Activated CD8-positive, alpha-beta memory T cell treated with anti-CD3 and anti-CD28 coated beads for 36 hours (primary cell): ENCODE results near the gene ETNK1. TPM values are rescaled to one million over a fixed set of nuclear protein-coding genes. Genes with fewer than 3 reads are reported as not detected.

Source experiments
- CTCF ChIA-PET: fragments of 350-600 bp; sonication (Branson Sonifier 250); formaldehyde crosslinking; loops from one replicate; lab custom pipeline; 2021; ENCODE audit warnings: antibody characterized with exemption; lab: Charles Lee
- POLR2A ChIA-PET: fragments of 350-600 bp; sonication (Branson Sonifier 250); formaldehyde crosslinking; loops from one replicate; lab custom pipeline; 2021; ENCODE audit warnings: antibody characterized with exemption; lab: Charles Lee
- total RNA-seq, 2 experiments: library from RNA; stranded (reverse); gene quantifications; one replicate each; pipeline ENCODE4 v1.2.3, GENCODE V29; 2021

ETNK1 gene
- total RNA-seq, 2 experiments from 2014 or later: 70.4 to 75.6 TPM

DNA sequence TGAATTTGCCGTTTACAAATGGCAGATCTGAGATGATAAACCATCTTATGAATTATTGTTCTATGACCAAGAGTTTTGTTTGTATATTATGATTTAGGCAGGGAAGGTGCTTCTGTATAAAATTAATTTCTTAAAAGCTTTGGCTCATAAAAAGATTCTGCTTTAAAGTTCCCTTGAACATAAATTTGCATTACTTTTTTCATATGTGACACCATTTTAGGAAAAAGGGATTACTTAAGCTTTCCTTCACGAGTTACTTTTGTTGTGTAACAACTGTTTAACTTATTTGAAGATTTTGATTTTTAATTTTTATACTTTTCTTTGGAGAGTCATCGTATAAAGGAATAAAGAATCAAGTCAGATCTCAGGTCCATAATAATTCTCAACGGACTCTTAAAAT is 3.3 kb downstream of the ETNK1 start:
- POLR2A ChIA-PET: interaction anchor here (1.1 to 1.3 kb wide), 2 partner anchors 12 to 84 kb away, joined by 3 to 4 read pairs; partner anchors contain the start of gene C2CD5
- CTCF ChIA-PET: no interaction called here

DNA sequence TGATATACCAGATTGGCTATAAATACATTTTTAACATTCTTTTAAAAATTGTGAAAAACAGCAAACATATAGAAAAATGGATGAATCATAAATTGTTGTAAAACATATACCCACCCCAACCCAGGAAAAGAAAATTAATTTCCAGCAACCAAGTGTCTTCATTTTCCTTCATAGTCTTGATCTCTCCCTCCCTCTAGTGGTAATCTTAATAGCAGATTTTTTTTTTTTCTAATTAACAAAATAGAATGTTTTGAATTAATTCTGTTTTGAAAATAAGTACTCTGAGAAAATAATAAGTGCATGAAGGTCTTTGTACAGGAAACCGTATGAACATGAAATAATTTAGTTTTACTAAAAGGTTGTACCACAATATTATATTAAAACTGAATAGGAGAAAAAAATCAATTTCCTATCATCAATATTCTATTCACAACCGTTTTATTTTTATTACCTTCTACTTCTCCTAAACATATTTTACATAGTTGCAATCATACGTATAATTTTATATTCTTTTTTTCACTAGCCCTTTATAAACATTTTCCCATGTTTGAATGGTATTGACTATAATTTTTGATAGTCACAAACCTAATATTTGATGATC is 7.0 kb downstream of the ETNK1 start:
- POLR2A ChIA-PET: no interaction called here
- CTCF ChIA-PET: no interaction called here

DNA sequence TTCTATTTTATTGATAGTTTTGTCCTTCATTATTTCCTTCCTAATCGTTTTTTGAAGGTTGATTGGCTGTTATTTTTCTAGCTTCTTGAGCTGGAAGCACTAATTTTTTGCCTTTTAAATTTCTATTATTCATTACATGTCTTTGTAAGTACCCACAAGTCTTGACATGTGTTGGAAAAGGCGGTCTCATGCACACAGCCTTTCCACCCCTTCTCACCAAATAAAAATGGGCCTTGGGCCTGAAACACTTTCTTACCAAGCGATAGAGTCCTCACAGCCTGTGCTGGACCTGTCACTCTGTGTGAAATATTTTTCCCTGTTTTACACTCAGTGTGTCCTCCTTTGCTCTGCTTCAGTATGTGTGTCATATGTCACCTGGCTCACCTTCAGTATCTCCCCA is 9.9 kb downstream of the ETNK1 start:
- ChIA-PET POLR2A (no interaction called here), CTCF (interaction anchor here (1.0 kb wide), 1 partner anchor 106 kb away, joined by 3 read pairs; no protein-coding TSS in a partner anchor)

DNA sequence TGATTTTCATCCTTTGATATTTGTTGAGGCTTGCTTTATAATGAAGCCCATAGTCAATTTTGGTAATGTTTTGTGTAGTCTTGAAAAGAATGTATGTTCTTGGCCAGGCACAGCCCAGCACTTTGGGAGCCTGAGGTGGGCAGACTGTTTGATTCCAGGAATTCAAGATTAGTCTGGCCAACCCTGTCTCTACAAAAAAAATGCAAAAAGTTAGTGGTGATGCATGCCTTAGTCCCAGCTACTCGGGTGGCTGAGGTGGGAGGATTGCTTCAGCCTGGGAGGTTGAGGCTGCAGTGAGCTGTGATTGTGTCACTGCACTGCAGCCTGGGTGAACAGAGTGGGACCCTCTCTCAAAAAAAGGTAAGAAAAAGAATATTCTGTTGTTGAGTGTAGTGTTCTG is 10.8 kb downstream of the ETNK1 start:
- POLR2A ChIA-PET: no interaction called here

DNA sequence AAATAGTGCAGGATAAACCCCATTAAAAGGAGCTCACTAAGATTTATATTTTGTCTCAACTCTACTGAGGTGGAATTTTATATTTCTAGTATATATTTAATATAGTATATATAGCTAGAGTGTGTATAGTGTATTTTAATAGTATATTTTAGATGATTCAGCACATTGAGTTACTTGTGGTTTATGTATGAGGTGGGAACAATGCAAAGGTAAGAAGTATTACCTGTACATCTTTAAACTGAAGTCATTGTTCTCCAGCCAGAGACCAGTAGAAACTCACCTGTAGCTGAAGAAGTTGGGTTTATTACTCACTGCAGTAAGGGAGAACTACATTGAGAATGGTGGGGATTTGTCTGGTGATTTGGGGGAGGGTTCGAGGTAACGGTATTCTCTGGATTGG is 15.9 kb downstream of the ETNK1 start:
- ChIA-PET POLR2A (interaction anchor here (0.8 kb wide), 1 partner anchor 13 kb away, joined by 4 read pairs; no protein-coding TSS in a partner anchor), CTCF (no interaction called here)

More for the DNA sequence above, 10.8 kb downstream of the ETNK1 start:
- CTCF ChIA-PET: interaction anchor here (1.0 kb wide), 1 partner anchor 107 kb away, joined by 3 read pairs; no protein-coding TSS in a partner anchor

DNA sequence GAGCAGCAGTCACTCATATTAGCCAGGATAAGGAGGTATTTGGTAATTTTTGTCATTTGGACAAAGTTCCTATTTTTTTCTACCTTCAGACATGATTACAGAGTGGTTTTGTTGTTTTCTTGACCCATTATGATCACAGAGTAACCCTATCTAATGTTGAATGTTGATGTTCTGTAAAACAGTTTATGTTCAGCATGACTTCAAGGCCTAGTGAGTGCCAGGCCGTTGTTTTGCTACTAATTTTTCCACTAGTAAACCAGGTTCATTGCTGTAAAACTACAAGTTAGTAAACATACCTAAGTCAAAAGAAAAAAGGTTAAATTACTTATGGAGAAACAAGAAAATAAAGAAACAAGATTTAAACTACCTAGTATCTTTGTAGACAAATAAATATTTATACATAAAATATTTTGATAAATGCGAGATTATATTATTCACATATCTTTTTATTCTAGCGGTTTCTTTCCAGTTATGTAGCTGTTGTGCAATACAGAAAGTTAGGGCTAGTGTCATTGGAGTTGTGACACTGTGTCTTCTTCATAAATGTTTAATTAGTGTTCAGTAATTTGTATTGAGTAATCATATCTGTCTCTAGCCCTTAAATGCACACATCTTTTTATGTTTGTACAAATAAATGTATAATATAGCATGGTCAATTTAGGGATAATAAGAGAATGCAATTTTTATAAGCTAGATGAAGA is 16.5 kb downstream of the ETNK1 start:
- CTCF ChIA-PET: interaction anchor here (0.5 to 0.6 kb wide), 2 partner anchors 68 to 71 kb away, joined by 4 read pairs; no protein-coding TSS in a partner anchor
- POLR2A ChIA-PET: no interaction called here

DNA sequence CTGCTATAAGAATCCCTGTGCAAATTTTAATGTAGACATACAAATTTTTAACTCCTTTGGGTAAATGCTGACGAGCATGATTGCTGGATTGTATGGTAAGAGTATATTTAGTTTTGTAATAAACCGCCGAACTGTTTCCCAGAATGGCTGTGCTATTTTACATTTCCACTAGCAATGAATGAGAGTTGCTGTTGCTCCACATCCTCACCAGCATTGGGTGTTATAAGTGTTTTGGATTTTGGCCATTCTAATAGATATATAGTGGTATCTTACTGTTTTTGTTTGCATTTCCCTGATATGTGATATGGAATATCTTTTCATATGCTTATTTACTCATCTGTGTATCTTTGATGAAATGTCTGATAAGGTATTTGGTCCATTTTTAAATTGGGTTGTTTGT is 23.7 kb downstream of the ETNK1 start:
- CTCF ChIA-PET: no interaction called here
- POLR2A ChIA-PET: no interaction called here

DNA sequence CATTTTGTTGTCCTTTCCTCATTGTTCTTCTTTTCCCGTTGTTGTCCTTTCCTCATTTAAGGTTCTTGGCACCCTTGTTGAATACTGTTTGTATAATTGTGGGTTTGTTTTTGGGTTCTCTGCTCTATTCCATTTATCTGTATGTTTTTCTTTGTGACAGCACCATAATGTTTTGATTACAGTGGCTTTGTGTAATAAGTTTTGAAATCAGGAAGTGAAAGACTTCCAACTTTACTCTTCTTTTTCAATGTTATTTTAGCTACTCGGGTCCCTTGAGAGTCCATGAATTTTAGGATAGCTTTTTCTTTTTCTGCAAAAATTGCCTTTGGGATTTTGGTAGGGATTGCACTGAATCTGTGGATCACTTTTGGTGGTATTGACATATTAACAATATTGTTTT is 28.1 kb downstream of the ETNK1 start:
- ChIA-PET CTCF (no interaction called here), POLR2A (no interaction called here)

DNA sequence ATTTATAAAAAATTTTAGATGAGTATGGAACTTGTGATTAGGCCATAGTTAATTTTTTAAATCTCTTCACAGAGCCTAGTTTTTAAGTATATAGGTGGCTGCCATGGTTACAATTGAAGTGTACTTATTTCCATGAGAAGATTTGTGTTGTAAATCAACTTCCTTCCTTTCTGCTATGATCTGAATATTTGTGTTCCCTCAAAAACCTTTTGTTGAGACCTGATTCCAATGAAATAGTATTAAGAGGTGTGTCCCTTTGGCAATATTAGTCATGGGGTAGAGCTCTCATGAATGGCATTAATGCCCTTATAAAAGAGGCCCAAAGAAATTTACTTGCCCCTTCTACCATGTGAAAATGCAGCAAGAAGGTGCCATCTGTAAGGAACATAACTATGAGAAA is 28.8 kb downstream of the ETNK1 start:
- CTCF ChIA-PET: no interaction called here
- POLR2A ChIA-PET: no interaction called here

DNA sequence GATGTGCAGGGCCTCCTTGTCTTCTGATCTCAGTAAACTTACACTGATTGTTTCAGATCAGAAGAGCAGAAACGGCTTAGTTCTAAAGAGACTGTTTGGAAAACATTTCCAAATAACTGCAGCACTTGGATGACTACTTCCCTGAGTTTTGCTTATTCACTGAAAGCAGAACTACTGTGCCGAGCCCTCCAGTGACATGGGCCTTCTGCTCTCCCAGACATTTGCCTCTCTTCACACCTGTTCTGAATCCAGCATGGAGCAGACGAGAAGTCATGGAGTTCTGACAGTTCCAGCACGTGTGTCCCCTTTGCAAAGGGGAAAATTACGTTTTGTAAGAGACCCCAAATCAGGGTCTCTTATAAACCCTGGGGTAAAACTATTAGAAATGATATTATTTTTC is 31.4 kb downstream of the ETNK1 start:
- ChIA-PET POLR2A (no interaction called here), CTCF (no interaction called here)

DNA sequence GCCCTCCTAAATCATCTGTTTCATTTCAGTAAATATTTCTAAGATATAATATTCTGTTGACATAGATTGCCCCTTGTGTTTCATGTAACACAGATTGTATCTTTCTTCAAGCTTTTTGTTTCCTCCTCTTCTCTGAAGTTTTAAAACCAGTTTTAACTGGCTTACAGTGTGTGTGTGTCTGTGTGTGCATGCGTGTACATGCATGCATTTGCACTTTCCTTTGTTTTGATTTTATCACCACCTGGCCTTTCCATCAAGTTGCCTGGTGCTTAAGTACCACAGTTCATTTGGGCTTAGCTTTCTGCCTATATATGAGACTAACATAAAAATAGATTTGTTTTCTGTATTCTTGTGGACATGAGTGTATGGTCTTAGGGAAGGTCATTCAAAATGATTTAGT is 31.9 kb downstream of the ETNK1 start:
- ChIA-PET POLR2A (interaction anchor here (0.6 kb wide), 1 partner anchor 209 kb away, joined by 4 read pairs; no protein-coding TSS in a partner anchor), CTCF (no interaction called here)

DNA sequence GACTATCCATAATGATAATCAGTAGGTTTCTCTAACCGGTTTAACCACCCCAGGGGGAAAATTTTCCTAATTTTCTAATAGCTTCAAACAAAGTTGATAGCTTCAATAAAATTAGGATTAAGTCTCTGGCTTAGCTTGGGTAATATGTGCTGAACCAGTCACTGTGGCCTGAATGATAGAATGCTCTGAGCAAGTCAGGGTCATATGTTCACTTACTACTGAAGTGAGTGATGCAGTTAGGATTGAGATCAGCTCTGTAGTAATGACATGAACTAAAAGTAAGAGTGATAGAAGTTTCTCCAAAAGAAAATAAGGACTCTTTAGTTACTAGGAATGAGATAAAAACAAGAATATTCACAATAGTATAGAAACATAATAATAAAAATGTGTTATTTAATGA is 32.6 kb downstream of the ETNK1 start:
- CTCF ChIA-PET: interaction anchor here (1.2 kb wide), 1 partner anchor 113 kb away, joined by 3 read pairs; the partner anchor contains the start of gene C2CD5
- POLR2A ChIA-PET: interaction anchor here (0.6 kb wide), 1 partner anchor 210 kb away, joined by 4 read pairs; no protein-coding TSS in a partner anchor

DNA sequence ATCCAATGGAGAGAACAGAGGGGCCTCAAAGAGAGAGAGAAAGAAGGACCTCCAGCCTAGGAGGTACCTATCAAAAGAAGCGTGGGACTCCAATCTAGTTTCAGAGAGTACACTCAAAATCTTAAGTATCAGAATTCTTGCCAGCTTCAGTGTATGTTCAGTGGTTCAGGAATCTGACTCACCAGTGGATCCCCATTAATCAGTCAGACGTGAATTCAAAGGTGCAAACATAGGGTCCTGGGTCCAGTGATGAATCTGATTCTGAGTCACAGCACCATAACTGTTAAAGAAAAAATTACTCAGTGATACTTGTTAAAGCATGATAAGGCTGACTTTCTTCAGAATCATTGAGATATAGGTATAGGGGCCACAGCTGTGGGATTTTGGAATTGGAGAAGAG is 33.2 kb downstream of the ETNK1 start:
- ChIA-PET POLR2A (no interaction called here), CTCF (interaction anchor here (1.2 kb wide), 1 partner anchor 114 kb away, joined by 3 read pairs; the partner anchor contains the start of gene C2CD5)

DNA sequence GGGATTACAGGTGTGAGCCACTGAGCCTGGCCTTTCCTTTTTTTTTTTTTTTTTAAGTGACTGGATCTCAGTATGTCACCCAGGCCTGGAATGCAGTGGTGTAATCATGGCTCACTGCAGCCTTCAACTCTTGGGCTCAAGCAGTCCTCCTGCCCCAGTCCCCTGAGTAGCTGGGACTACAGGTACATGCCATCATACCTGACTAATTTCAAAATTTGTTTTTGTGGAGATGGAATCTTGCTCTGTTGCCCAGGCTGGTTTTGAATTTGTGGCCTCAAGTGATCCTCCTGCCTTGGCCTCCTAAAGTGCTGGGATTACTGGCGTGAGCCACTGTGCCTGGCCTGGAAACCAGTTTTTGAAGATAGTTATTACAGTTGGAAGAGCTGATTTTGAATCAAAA is 37.4 kb downstream of the ETNK1 start:
- ChIA-PET POLR2A (no interaction called here), CTCF (interaction anchor here (0.6 kb wide), 1 partner anchor 1024 kb away, joined by 4 read pairs; no protein-coding TSS in a partner anchor)

DNA sequence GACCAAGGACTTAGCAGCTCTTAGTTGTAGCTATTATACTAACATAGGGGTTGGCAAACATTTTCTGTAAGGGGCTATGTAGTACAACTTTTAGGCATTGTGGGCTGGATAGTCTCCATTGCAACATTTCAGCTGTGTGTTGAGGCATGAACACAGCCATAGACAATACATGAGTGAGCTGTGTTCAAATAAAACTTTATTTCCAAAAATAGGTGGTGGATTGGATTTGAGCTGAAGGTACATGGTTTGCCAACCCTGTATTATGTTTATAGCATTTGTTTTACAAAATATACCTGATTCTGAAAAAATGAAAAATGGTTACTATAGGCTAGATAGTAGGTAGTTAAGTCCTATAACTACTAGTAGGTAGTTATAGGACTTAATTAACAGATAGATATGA is 40.5 kb downstream of the ETNK1 start:
- CTCF ChIA-PET: no interaction called here
- POLR2A ChIA-PET: interaction anchor here (0.5 kb wide), 1 partner anchor 170 kb away, joined by 5 read pairs; no protein-coding TSS in a partner anchor

DNA sequence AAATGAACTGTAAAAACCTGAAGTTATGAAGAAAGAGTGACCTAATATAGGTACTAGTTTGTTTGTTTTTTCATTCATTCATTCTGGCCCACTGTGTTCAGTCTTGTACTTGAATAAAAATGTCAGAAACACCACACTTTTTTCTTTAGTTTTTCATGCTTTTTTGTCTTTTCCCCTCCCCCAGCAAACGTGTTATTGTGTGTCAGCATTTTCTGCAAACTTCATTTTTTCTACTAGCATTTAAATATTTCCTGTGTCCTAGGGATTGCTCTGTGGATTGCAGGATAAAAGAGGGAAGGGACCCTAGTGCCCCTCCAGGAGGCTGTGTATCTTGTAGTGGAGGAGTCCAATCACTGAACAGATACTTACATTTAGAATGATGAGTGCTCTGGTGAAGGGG is 42.2 kb downstream of the ETNK1 start:
- POLR2A ChIA-PET: no interaction called here
- CTCF ChIA-PET: no interaction called here

DNA sequence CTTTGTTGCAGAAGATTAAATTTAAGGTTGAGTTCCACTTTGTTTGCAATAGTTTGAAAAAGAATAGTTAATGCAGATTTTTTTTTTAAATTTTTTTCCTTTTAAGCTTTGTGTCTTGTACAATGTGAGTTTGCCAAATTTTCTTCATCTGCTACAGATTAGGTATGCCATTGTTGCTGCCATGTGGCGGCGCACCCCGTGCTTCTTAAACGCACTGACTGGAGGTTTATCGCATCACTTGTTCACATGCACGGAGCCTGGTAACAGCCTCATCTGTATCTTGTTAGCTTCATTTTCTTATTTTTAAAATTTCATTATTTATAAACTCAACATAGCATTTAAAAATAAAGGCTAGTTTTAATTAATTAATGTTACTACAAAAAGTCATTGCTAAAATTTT is 43.5 kb downstream of the ETNK1 start:
- CTCF ChIA-PET: no interaction called here

DNA sequence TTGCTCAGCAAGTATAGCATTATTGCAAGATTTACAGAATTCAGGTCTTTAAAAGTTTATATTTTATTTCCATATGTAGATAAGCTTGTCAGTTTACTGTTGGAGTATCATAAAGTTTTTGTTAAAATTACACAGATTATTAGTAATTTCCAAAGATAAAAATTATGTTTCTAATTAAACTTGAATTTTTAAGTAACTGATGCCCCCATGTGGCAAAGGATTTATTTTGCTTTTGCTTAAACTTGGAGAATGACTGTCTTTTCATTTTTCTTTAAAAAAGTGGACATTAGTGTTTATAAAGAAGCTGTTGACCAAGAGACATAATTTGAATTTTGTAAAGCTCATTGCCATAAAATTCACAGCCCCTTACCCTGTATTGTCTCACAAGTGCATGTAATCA is 45.8 kb downstream of the ETNK1 start:
- POLR2A ChIA-PET: no interaction called here
- CTCF ChIA-PET: no interaction called here

More for the DNA sequence above, 43.5 kb downstream of the ETNK1 start:
- POLR2A ChIA-PET: no interaction called here

DNA sequence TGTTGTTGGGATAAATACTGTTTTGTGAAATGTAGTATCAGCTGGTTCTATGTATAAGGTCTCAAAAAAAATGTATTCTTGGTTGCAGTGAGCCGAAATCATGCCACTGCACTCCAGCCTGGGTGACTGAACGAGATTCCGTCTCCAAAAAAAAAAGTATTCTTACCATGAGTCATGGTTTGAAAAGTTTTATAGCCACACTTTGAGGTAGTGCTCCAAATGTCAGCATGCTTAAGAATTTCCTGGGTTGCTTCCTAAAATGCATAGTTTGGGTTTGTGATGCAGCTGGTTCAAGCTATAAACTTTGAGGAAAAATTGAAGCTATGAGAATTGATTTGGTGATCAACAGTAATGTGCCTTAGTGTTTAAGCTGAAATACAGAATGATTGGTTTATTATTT is 48.0 kb downstream of the ETNK1 start:
- POLR2A ChIA-PET: no interaction called here
- CTCF ChIA-PET: no interaction called here

DNA sequence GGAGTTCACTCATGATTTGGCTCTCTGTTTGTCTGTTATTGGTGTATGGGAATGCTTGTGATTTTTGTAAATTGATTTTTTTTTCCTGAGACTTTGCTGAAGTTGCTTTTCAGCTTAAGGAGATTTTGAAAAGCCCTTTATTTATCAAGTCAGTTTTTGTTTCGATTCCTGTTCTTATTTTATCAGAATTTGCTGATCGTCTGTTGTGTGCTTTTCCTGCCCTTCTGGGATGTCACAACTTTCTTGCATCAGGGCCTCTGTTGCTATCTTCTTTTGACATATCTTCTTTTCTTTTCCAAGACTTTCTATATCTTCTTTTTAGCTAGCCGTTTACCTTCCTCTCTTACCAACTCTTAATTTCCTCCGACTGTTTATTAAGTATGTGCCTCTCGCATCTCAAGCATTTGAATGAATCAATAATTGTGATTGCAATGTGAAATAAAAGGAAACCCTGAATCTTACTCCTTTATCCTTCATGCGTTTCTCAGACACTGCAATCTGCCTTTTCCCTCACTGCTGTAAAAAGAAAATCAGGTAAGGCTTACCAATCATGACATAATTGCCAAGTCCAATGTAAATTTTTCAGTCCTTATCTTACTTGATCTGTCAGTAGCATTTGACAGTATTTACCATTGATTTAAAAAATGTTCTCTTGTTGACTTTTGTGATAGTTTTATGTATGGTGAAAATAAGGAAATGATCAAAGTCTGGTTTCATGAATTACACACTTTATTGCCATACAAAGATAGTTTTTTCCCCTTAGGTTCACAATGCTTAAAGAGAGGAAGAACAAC is 53.0 kb downstream of the ETNK1 start:
- POLR2A ChIA-PET: no interaction called here
- CTCF ChIA-PET: no interaction called here
